Glomerular visceral epithelial cell (primary cell): ENCODE measurements around the gene SUMO3.

Experiments
- DNase-seq: peaks from one replicate; pipeline ENCODE4 v3.0.0-alpha.2; 2016; ENCODE audit errors: extremely low spot score

SUMO3 gene

DNA sequence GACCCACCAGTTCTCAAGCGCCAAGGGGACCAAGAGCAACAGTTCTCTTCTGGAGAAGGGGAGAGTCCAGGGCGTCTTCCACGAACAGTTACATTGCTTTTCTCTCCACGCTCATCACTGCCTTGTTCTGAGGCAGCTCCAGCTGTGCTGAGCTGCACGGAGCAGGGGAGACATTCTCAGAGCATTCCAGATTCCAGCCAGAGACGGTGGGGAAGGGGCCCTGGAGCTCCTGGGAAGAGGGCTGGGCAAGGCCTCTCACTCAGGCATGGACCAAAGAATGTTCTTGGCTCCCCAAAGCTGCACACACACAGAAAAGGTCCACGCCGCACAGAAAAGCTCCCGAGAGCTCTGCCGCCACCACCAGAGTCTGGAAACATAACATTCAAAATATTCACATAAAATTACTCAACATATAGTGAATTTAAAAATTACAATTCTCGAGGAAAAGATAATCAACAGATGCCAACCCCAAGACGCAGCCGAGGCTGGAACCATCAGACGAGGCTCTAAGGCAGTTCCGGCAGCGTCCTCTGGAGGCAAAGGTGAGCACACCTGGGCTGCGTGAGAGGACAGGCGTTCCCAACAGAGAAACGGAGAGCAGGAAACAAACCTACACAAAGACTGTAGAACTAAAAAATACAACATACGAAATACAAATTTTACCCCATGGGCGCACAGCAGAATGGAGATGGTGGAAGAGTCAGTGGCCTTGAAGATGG, 56.7 kb downstream of the SUMO3 start:
- DNase-seq: no peak

DNA sequence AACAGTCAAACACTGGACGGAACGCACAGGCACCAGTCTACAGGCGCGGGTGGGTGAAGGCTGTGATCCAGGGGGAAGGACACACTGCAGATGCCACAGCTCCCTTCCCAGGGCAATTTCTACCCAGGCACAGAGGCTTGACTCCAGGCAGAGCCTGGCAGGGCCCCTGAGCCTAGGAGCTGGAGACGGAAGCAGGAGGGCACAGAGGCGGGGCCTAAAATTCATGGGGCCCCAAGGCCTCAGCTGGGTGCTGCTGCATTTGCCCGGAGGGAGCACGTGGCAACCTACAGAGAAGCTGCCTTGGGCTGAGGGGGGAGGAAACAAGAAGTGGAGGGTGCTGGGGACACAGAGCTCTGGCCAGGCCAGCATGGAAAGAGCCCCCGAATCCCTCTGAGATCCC, 57.5 kb downstream of the SUMO3 start:
- no peak for DNase-seq

GRCh38 chr21:44759628-44760285, 58.1 kb downstream of the SUMO3 start:
- no peak for DNase-seq

GRCh38 chr21:44758781-44759627, 58.9 kb downstream of the SUMO3 start:
- DNase-seq: no peak

- DNase-seq: no peak
These were observed 59.7 kb downstream of the SUMO3 start for GRCh38 chr21:44758141-44758561.

DNA sequence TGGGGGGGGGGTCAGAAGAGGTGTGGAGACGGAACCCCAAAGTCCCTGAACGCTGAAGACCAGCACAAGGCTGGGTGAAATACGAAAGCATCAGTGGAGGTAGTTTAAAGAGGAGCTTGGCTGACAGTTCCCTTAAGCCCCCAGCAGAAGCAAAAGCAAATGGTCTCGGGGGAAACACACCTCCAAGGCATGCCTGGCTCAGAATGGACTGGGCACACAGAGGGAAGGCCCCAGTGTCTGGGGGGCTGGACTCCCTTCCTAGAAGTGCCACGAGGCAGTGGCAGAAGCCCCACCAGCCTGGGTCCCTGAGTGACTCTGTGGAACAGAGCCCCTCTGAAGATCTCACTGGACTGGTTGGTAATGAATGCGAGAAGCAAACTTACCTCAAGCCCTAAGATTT, 60.1 kb downstream of the SUMO3 start:
- DNase-seq: no peak

GRCh38 chr21:44756423-44757185, 61.3 kb downstream of the SUMO3 start:
- DNase-seq: no peak
